Measurements from ENCODE around the gene COL12A1.
A peak's percentile ranks its signal among the peaks of the same experiment; 100 is the strongest.

Gene COL12A1

GRCh38 chr6:75205776-75206575 is at the start of gene COL12A1:
COL12A1 (minus strand) TSS chr6:75206053; CDS start chr6:75202792, 3,261 bp downstream.
- no peak for DNase-seq (ENCODE audit: low read depth in 2 of 2)

- no peak for DNase-seq (ENCODE audit: low read depth in 2 of 2)
Measured at GRCh38 chr6:75250552-75250951, 44.7 kb upstream of the COL12A1 start.

- no peak for DNase-seq (ENCODE audit: low read depth in 2 of 2)
Measured at GRCh38 chr6:75249837-75250236, 44.0 kb upstream of the COL12A1 start.

GRCh38 chr6:75246386-75246785 is 40.5 kb upstream of the COL12A1 start:
- DNase-seq (ENCODE audit: low read depth in 2 of 2): no peak

GRCh38 chr6:75244063-75244584 is 38.3 kb upstream of the COL12A1 start:
- no peak for DNase-seq (ENCODE audit: low read depth in 2 of 2)

- peak; percentile 63 to 77 for DNase-seq (ENCODE audit: low read depth in 2 of 2)
Measured at GRCh38 chr6:75243333-75244062, 37.6 kb upstream of the COL12A1 start, which contains the start of gene COX7A2. COX7A2 (minus strand) TSS chr6:75243801; CDS start chr6:75243734, 67 bp downstream.

GRCh38 chr6:75236630-75237029 is 30.8 kb upstream of the COL12A1 start:
- DNase-seq (ENCODE audit: low read depth in 2 of 2): no peak

GRCh38 chr6:75235271-75235670 is 29.4 kb upstream of the COL12A1 start:
- DNase-seq (ENCODE audit: low read depth in 2 of 2): no peak

- DNase-seq (ENCODE audit: low read depth in 2 of 2): no peak
Measured at GRCh38 chr6:75234126-75234865, 28.4 kb upstream of the COL12A1 start.

GRCh38 chr6:75233092-75233615 is 27.3 kb upstream of the COL12A1 start:
- DNase-seq (ENCODE audit: low read depth in 2 of 2): no peak

GRCh38 chr6:75230484-75231325 is 24.9 kb upstream of the COL12A1 start:
- no peak for DNase-seq (ENCODE audit: low read depth in 2 of 2)

- no peak for DNase-seq (ENCODE audit: low read depth in 2 of 2)
Measured at GRCh38 chr6:75224303-75224926, 18.6 kb upstream of the COL12A1 start.

- no peak for DNase-seq (ENCODE audit: low read depth in 2 of 2)
Measured at GRCh38 chr6:75223428-75223827, 17.6 kb upstream of the COL12A1 start.

GRCh38 chr6:75222261-75222660 is 16.4 kb upstream of the COL12A1 start:
- DNase-seq (ENCODE audit: low read depth in 2 of 2): no peak

- DNase-seq (ENCODE audit: low read depth in 2 of 2): no peak
Measured at GRCh38 chr6:75221116-75221515, 15.3 kb upstream of the COL12A1 start.

GRCh38 chr6:75220357-75220756 is 14.5 kb upstream of the COL12A1 start:
- no peak for DNase-seq (ENCODE audit: low read depth in 2 of 2)

- no peak for DNase-seq (ENCODE audit: low read depth in 2 of 2)
Measured at GRCh38 chr6:75219263-75219662, 13.4 kb upstream of the COL12A1 start.

GRCh38 chr6:75217193-75217592 is 11.3 kb upstream of the COL12A1 start:
- DNase-seq (ENCODE audit: low read depth in 2 of 2): no peak

- no peak for DNase-seq (ENCODE audit: low read depth in 2 of 2)
Measured at GRCh38 chr6:75215291-75215690, 9.4 kb upstream of the COL12A1 start.

GRCh38 chr6:75213732-75214131 is 7.9 kb upstream of the COL12A1 start:
- DNase-seq (ENCODE audit: low read depth in 2 of 2): no peak

Data from stimulated activated CD8-positive, alpha-beta memory T cell treated with anti-CD3 and anti-CD28 coated beads, Interleukin-15, amount 100 ng/mL, for 4 hours (primary cell).